OCI-LY7 (cell line): ENCODE measurements around the gene SPRED2. TPM values are rescaled to one million over a fixed set of nuclear protein-coding genes. Genes with fewer than 3 reads are reported as not detected.

Source experiments
- BruUV-seq: library from RNA; stranded (reverse); fragments of 400-500 nt; replicated peaks from 2 replicates; lab custom pipeline; 2021; lab: Mats Ljungman, UMichigan
- CTCF ChIA-PET: fragments of 300-600 bp; sonication (Branson Sonifier 250); formaldehyde crosslinking; loops from one replicate; lab custom pipeline; 2022; ENCODE audit warnings: antibody characterized with exemption; ENCODE audit not compliant: unreplicated experiment; lab: Charles Lee
- POLR2A ChIA-PET: fragments of 300-600 bp; sonication (Branson Sonifier 250); formaldehyde crosslinking; loops from one replicate; lab custom pipeline; 2022; ENCODE audit warnings: antibody characterized with exemption; lab: Charles Lee
- DNase-seq: peaks from one replicate; pipeline ENCODE4 v3.0.0-alpha.2; 2015; ENCODE audit warnings: low spot score
- H2AFZ ChIP-seq: fragments of 200-600 bp; sonication (generic), shearing (Covaris generic); 2 replicates; pipeline ENCODE4 v1.6.1; 2014; ENCODE audit warnings: mild to moderate bottlenecking, antibody characterized with exemption, low read length, moderate library complexity
- H3K27ac ChIP-seq: fragments of 200-600 bp; sonication (generic); 2 replicates; pipeline ENCODE4 v1.5.1; 2014; ENCODE audit warnings: mixed run types, low read depth, mild to moderate bottlenecking, moderate library complexity, low read length, inconsistent platforms; ENCODE audit not compliant: poor library complexity, severe bottlenecking
- H3K36me3 ChIP-seq: fragments of 200-600 bp; sonication (generic); 2 replicates; pipeline ENCODE4 v1.6.1; 2014; ENCODE audit warnings: mild to moderate bottlenecking, antibody characterized with exemption, low read length, moderate library complexity, mixed read lengths; ENCODE audit not compliant: insufficient read depth
- H3K4me1 ChIP-seq: fragments of 200-600 bp; sonication (generic); 2 replicates; pipeline ENCODE4 v1.5.1; 2014; ENCODE audit warnings: mild to moderate bottlenecking, low read length; ENCODE audit not compliant: insufficient read depth, poor library complexity, severe bottlenecking
- H3K4me2 ChIP-seq: fragments of 200-600 bp; sonication (generic); 2 replicates; pipeline ENCODE4 v1.6.1; 2014; ENCODE audit warnings: mild to moderate bottlenecking, low read length
- H3K4me3 ChIP-seq: fragments of 200-600 bp; sonication (generic); 2 replicates; pipeline ENCODE4 v1.5.1; 2014; ENCODE audit warnings: mild to moderate bottlenecking, low read depth, low read length; ENCODE audit not compliant: poor library complexity, severe bottlenecking
- H3K79me2 ChIP-seq: fragments of 200-600 bp; sonication (generic); 2 replicates; pipeline ENCODE4 v1.6.1; 2016; ENCODE audit warnings: low read depth, mild to moderate bottlenecking, low read length, moderate library complexity, mixed read lengths; ENCODE audit not compliant: insufficient read depth
- H3K9me2 ChIP-seq: fragments of 200-600 bp; sonication (generic); 2 replicates; pipeline ENCODE4 v1.6.1; 2016; ENCODE audit warnings: mild to moderate bottlenecking, low read length, mixed read lengths; ENCODE audit not compliant: insufficient read depth
- H3K9me3 ChIP-seq: fragments of 200-600 bp; sonication (generic); 2 replicates; pipeline ENCODE4 v1.6.1; 2014; ENCODE audit warnings: mild to moderate bottlenecking, mixed run types, low read length, mixed read lengths
- H4K20me1 ChIP-seq: fragments of 200-600 bp; sonication (generic); 2 replicates; pipeline ENCODE4 v1.6.1; 2014; ENCODE audit warnings: mild to moderate bottlenecking, antibody characterized with exemption, low read length, moderate library complexity, mixed read lengths; ENCODE audit not compliant: insufficient read depth
- EZH2phosphoT487 ChIP-seq: fragments of 200-600 bp; sonication (generic); IDR thresholded peaks from 2 replicates; pipeline ENCODE4 v1.6.1; 2018; ENCODE audit warnings: low read depth, borderline replicate concordance, mild to moderate bottlenecking, mixed run types, antibody characterized with exemption, low read length, moderate library complexity, mixed read lengths
- intact Hi-C: fragments of 100-400 bp; cut with micrococcal nuclease; formaldehyde crosslinking; loops from one replicate; pipeline ENCODE4 v1.10.0; 2022; ENCODE audit not compliant: unreplicated experiment
- total RNA-seq, 2 experiments: library from RNA; depleted of rRNA in 1 of 2; stranded (reverse); fragments of >200 nt in 1 of 2; shearing (Covaris generic) in 1 of 2; gene quantifications; 2 replicates each; pipeline ENCODE4 v1.2.3, GENCODE V29; 2014 to 2022
- TF ChIP-seq, protein P1 (sequence below): fragments of 200-600 bp; sonication (generic); conservative IDR thresholded peaks from 2 replicates; pipeline ENCODE4 v1.5.1; 2014; ENCODE audit warnings: mild to moderate bottlenecking, antibody characterized with exemption, low read length, moderate library complexity, mixed read lengths

Gene SPRED2
- total RNA-seq, 2 experiments from 2014 or later: 8.0 to 49.1 TPM

DNA sequence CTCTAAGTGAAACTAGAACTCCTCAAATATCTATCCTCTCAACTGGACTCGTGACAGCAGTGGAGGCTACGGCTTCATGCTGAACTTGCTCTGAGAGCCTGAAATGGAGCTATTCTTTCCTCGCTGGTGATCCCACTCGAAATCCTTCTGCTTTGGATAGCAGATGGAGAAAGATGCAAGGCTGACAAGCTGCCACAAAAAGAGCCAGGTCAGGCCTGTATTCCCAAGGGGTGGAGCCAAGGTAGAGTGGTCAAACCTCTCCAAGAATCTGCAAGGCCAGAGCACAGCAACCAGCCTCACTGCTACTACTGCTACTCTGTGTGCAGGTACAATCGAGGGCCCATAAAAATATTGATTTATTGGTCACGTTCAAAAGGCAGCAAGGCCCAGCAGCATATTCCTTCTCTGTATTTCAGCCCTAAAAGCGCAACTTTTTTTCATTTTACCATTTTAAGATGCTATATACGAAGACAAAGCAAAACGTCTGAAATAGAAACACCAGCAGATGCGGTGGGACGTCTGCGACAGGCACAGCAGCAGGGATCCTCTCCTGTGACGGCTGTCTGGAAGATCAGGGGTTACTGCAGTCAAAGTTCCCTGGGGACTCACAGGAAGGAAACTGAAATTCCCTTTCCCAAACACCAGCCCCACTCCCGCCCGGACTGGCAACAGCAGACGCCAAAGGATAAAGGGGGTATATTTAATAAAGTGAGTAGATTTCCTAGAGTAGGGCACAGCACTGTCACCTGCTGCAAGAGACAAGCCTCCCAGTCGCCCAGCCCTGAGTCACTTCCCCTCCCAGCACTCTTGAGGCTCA is 2.4 kb downstream of the SPRED2 start:
- Histone ChIP-seq H4K20me1 (peaks cover 23% of the 10 kb centered on the region; the same call in 1 of the 2 replicates), H2AFZ (no peak overlapping the region), H3K79me2 (peaks cover 53% of the 10 kb centered on the region), H3K36me3 (peaks cover 12% of the 10 kb centered on the region), H3K9me3 (no peaks in the 10 kb centered on the region), H3K9me2 (no peaks in the 10 kb centered on the region), H3K27ac (no peak overlapping the region), H3K4me1 (peaks cover 35% of the 10 kb centered on the region), H3K4me3 (peak overlapping the region; percentile 93), H3K4me2 (peak overlapping the region; percentile 79)
- no peak for DNase-seq
- ChIA-PET POLR2A (interaction anchor here (0.6 to 1.0 kb wide), 5 partner anchors 9 to 84 kb away, joined by 3 to 7 read pairs (median 4); no protein-coding TSS in a partner anchor), CTCF (interaction anchor here (0.6 kb wide), 1 partner anchor 21 kb away, joined by 3 read pairs; no protein-coding TSS in a partner anchor)
- intact Hi-C loops: loop anchor here (2.0 kb wide), 3 partner anchors 39 to 65 kb away; no protein-coding TSS in a partner anchor
- BruUV-seq: no TSS peak
- TF ChIP-seq, protein P1, sequence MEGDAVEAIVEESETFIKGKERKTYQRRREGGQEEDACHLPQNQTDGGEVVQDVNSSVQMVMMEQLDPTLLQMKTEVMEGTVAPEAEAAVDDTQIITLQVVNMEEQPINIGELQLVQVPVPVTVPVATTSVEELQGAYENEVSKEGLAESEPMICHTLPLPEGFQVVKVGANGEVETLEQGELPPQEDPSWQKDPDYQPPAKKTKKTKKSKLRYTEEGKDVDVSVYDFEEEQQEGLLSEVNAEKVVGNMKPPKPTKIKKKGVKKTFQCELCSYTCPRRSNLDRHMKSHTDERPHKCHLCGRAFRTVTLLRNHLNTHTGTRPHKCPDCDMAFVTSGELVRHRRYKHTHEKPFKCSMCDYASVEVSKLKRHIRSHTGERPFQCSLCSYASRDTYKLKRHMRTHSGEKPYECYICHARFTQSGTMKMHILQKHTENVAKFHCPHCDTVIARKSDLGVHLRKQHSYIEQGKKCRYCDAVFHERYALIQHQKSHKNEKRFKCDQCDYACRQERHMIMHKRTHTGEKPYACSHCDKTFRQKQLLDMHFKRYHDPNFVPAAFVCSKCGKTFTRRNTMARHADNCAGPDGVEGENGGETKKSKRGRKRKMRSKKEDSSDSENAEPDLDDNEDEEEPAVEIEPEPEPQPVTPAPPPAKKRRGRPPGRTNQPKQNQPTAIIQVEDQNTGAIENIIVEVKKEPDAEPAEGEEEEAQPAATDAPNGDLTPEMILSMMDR: no peak
- no peak for TF ChIP-seq EZH2phosphoT487

DNA sequence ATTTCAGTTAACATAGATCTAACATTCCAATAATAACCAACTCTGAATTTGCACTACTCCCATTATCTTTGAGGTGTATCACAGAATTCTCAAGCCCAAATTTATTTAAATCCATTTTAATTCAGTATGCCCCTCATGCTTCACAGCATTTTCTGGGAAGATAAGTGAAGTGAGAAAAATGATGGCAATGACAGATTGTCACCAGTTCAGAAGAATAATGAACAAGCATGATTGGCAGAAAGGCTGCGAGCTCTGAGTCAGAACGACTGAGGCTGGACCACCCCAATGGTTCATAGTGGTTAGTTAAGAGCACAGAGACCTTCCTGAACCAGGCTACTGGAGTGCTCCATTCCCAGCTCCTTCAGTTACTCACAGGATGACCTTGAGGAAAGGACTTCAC is 4.9 kb downstream of the SPRED2 start:
- H3K79me2 ChIP-seq: peaks cover 73% of the 10 kb centered on the region
- no peak for DNase-seq

More for the DNA sequence above, 4.9 kb downstream of the SPRED2 start:
- intact Hi-C loops: no loop called here
- H3K27ac ChIP-seq: no peak overlapping the region
- no peak overlapping the region for H2AFZ ChIP-seq
- no peaks in the 10 kb centered on the region for H3K9me2 ChIP-seq
- POLR2A ChIA-PET: interaction anchor here (1.1 to 1.9 kb wide), 5 partner anchors 9 to 60 kb away, joined by 3 to 8 read pairs (median 4); no protein-coding TSS in a partner anchor
- H3K4me2 ChIP-seq: no peak overlapping the region
- H4K20me1 ChIP-seq: peaks cover 26% of the 10 kb centered on the region; the same call in 1 of the 2 replicates
- BruUV-seq: no TSS peak
- no peak for TF ChIP-seq EZH2phosphoT487
- TF ChIP-seq, protein P1: no peak
- CTCF ChIA-PET: interaction anchor here (1.3 kb wide), 1 partner anchor 10 kb away, joined by 4 read pairs; no protein-coding TSS in a partner anchor
- no peaks in the 10 kb centered on the region for H3K9me3 ChIP-seq
- H3K4me1 ChIP-seq: peaks cover 34% of the 10 kb centered on the region
- peaks cover 17% of the 10 kb centered on the region for H3K36me3 ChIP-seq
- no peak overlapping the region for H3K4me3 ChIP-seq
